GM21390 (cell line): ENCODE results near the gene IMPDH1.

Experiments
- ATAC-seq: cut with Tn5 transposase; IDR thresholded peaks from one replicate; pipeline ENCODE4 v1.9.1; 2021; ENCODE audit not compliant: unreplicated experiment

IMPDH1 gene

DNA sequence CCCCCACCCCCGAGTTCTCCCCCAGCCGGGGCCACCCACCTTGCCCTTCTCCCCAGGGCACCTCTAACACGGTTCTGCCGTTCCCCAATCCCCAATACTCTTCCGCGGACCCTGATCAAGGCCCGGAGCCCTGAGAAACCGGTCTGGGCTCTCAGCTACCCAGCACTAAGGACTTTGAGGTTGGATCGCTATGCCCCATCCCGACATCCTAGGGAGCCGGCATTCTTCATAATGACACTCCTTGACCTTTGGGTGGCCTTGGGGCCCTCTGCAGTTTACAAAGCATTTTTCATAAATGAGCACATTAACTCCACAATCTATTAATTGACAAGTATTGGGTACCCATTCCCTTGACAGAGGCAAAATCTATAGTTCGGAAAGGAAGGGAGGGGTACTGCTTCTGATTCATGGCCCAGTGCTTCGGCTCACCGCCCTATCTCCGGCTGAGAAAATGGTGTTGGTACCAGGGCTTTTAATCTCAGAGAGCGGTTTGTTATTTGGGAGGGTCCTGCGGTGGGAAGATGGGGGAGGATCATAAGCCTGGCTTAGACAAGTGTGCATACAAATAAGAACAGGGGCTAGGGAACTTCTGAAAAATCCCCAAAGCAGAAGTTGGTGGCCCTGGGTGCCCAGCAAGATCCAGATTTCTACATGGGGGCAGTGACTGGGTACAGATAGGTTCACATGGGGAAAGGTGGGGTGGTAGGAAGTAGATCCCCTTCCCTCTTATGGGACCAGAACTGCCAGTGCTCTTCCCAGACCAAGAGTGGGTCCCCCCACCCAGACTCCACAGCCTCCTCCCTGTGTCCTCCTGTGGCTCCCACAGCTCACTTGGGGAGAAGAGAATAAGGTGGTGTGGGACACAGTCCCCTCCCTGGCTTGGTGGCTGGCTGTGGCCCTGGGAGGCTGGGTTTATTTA lies 3.2 kb downstream of the IMPDH1 start:
- no peak for ATAC-seq

- ATAC-seq = no peak
Measured at GRCh38 chr7:128405471-128406313, 4.1 kb downstream of the IMPDH1 start.

GRCh38 chr7:128404886-128405470 lies 4.8 kb downstream of the IMPDH1 start:
- ATAC-seq = no peak

- ATAC-seq = no peak
Measured at GRCh38 chr7:128404143-128404681, 5.6 kb downstream of the IMPDH1 start.

- no peak for ATAC-seq
Measured at GRCh38 chr7:128403676-128404075, 6.1 kb downstream of the IMPDH1 start.

GRCh38 chr7:128402356-128402755 lies 7.4 kb downstream of the IMPDH1 start:
- ATAC-seq = no peak

DNA sequence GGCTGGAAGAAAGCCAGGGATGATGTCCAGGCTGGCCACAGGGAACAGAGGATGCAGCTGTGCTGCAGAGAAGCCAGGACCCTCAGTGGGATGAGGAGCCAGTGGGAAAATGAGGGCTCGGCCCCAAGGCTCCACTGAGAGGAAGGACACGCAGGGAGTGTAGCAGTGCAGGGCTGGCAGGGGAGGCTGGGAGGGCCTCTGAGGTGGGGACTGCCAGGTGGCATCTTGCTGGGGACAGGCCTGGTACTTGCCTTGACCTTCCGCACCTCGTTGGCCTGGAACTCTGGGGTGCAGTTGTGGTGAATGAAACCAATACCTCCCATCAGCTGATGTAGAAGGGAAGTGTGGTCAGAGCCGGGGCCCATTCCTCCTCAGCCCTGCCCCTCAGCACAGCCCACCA lies 9.2 kb downstream of the IMPDH1 start:
- no peak for ATAC-seq

- no peak for ATAC-seq
Measured at GRCh38 chr7:128399991-128400390, 9.8 kb downstream of the IMPDH1 start.

DNA sequence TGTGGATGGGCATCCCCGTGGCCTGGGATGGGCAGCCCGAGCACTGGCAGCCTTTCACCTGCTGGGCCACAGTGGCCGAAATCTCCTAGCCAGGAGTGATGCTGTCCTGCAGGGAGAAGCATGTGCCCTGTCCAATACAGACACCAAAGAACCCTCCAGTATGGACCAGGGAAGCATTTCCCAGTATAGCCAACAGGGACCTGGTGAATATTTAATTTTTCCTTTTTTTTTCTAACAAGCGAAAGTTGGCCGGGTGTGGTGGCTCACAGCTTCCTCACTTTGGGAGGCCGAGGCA lies 11.0 kb downstream of the IMPDH1 start:
- ATAC-seq = no peak

DNA sequence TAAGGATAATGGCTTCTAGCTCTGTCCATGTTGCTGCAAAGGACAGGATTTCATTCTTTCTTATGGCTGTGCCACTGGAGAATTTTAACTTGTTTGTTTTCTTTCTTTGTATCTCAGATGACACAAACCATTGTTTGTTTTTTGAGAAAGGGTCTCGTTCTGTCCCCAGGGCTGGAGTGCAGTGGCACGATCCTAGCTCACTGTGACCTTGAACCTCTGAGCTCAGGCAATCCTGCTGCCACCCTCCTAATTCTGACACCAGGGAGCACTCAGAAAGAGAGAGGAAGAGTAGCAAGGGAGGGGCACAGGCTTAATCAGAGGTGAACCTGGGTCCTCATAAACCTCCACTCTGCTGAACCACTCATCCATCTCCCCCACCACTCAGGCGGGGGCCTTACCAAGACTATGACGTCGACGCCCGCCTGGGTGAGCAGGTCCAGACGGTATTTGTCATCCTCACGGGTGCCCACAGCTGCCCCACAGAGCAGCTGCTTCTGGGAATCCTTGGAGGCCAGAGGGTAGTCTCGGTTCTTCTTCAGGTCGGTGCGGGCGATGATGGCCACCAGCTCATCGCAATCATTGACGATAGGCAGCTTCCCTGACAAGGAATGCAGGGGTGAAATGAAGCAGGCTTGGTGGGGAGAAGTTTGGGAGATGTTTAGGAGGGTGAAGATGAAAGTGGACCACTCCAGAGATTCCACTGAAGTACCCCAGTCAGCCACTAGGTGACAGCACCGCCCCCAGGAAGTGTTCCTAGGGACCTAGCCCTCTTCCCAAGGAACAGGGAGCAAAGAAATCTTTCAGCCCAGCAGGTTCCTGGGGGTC lies 11.6 kb downstream of the IMPDH1 start:
- no peak for ATAC-seq

- ATAC-seq = no peak
Measured at GRCh38 chr7:128396357-128396756, 13.4 kb downstream of the IMPDH1 start.

DNA sequence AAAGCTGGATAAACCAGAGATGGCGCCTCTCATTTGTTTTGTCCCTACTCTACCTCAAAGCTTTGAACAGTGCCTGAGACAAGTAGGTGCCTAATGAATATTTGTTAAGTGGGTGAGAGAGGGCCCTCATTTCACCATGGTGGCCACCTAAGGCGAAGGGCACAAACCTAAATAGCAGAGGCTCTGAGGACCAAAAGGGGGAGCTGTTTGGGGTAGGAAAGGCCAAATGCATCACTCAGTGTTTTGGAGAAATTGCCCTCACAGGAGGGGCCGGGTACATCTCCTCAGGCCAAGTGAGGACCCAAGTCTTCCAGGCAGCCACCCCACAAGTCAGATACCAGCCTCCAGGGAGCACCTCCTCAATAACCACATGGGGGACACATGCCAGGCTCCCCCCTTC lies 14.0 kb downstream of the IMPDH1 start:
- no peak for ATAC-seq

GRCh38 chr7:128394904-128395496 lies 14.8 kb downstream of the IMPDH1 start:
- ATAC-seq = no peak

GRCh38 chr7:128393526-128394330 lies 16.1 kb downstream of the IMPDH1 start:
- ATAC-seq = no peak

GRCh38 chr7:128392446-128393327 lies 17.1 kb downstream of the IMPDH1 start:
- ATAC-seq = no peak

DNA sequence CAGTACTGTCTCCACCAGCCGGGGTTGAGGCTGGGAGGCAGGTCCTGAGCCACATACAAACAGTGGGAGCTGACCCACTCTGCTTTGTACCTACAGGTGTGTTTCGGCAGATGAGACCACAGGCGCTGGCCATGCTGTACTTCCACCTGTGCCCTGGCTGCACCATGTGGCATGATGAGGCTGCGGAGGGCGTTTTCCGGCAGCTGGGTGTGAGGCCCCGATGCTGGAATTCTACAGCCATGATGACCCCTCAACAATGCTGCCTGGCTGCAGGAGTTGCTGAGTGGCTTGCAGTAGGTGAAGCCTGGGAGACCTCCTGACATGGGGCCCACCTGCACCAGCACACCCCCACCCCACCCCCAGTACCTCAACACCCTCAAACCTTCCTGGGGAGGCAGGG lies 18.0 kb downstream of the IMPDH1 start:
- ATAC-seq = no peak

- no peak for ATAC-seq
Measured at GRCh38 chr7:128390871-128391565, 18.8 kb downstream of the IMPDH1 start.
